Measurements from ENCODE around the gene CTSZ.
"Not testable (repeated sequence)": the region's sequence is repeated elsewhere in the genome, so short reads cannot be mapped to it uniquely, and the experiment has no call there.

CTSZ gene

GRCh38 chr20:58991715-58992114 is 15.3 kb downstream of the CTSZ start:
- H3K9me3 ChIP-seq (ENCODE audit: control insufficient read depth, insufficient read depth, low read length), result no peaks in the 10 kb centered on the region
- peaks cover 37% of the 10 kb centered on the region for H3K36me3 ChIP-seq (ENCODE audit: insufficient read depth, low read length)
- H3K9ac ChIP-seq (ENCODE audit: low read depth, low read length), result no peak overlapping the region
- no peaks in the 10 kb centered on the region for H3K4me1 ChIP-seq (ENCODE audit: insufficient read depth, low read length)

- peaks cover 37% of the 10 kb centered on the region for H3K36me3 ChIP-seq (ENCODE audit: insufficient read depth, low read length)
- H3K9ac ChIP-seq (ENCODE audit: low read depth, low read length), result no peak overlapping the region
Observed at GRCh38 chr20:58990651-58991445, 16.2 kb downstream of the CTSZ start.

GRCh38 chr20:58989196-58989595 is 17.9 kb downstream of the CTSZ start:
- Histone ChIP-seq H3K9me3 (ENCODE audit: control insufficient read depth, insufficient read depth, low read length) (no peaks in the 10 kb centered on the region), H3K4me1 (ENCODE audit: insufficient read depth, low read length) (0 out of 2 replicates have a peak, but pooled peaks cover 5% of the 10 kb centered on the region), H3K9ac (ENCODE audit: low read depth, low read length) (no peak overlapping the region), H3K36me3 (ENCODE audit: insufficient read depth, low read length) (peaks cover 29% of the 10 kb centered on the region)

More at GRCh38 chr20:58990651-58991445, 16.2 kb downstream of the CTSZ start:
- Histone ChIP-seq H3K4me1 (ENCODE audit: insufficient read depth, low read length) (no peaks in the 10 kb centered on the region), H3K9me3 (ENCODE audit: control insufficient read depth, insufficient read depth, low read length) (no peaks in the 10 kb centered on the region)

GRCh38 chr20:58988565-58988882 is 18.5 kb downstream of the CTSZ start:
- Histone ChIP-seq H3K4me1 (ENCODE audit: insufficient read depth, low read length) (peaks cover 11% of the 10 kb centered on the region; the same call in 1 of the 2 replicates), H3K36me3 (ENCODE audit: insufficient read depth, low read length) (peaks cover 29% of the 10 kb centered on the region), H3K9me3 (ENCODE audit: control insufficient read depth, insufficient read depth, low read length) (no peaks in the 10 kb centered on the region), H3K9ac (ENCODE audit: low read depth, low read length) (no peak overlapping the region)

- no peak overlapping the region for H3K9ac ChIP-seq (ENCODE audit: low read depth, low read length)
- peaks cover 28% of the 10 kb centered on the region for H3K36me3 ChIP-seq (ENCODE audit: insufficient read depth, low read length)
- peaks cover 11% of the 10 kb centered on the region; the same call in 1 of the 2 replicates for H3K4me1 ChIP-seq (ENCODE audit: insufficient read depth, low read length)
- H3K9me3 ChIP-seq (ENCODE audit: control insufficient read depth, insufficient read depth, low read length), result no peaks in the 10 kb centered on the region
Observed at GRCh38 chr20:58987790-58988564, 19.1 kb downstream of the CTSZ start.

- Histone ChIP-seq H3K9ac (ENCODE audit: low read depth, low read length) (no peak overlapping the region), H3K36me3 (ENCODE audit: insufficient read depth, low read length) (peaks cover 20% of the 10 kb centered on the region), H3K4me1 (ENCODE audit: insufficient read depth, low read length) (peaks cover 18% of the 10 kb centered on the region; the same call in 1 of the 2 replicates), H3K9me3 (ENCODE audit: control insufficient read depth, insufficient read depth, low read length) (no peaks in the 10 kb centered on the region)
Observed at GRCh38 chr20:58986968-58987517, 20.0 kb downstream of the CTSZ start.

- Histone ChIP-seq H3K9ac (ENCODE audit: low read depth, low read length) (no peak overlapping the region), H3K4me1 (ENCODE audit: insufficient read depth, low read length) (peaks cover 18% of the 10 kb centered on the region; the same call in 1 of the 2 replicates), H3K36me3 (ENCODE audit: insufficient read depth, low read length) (peaks cover 18% of the 10 kb centered on the region), H3K9me3 (ENCODE audit: control insufficient read depth, insufficient read depth, low read length) (no peaks in the 10 kb centered on the region)
Observed at GRCh38 chr20:58986286-58986967, 20.6 kb downstream of the CTSZ start.

- Histone ChIP-seq H3K4me1 (ENCODE audit: insufficient read depth, low read length) (peaks cover 18% of the 10 kb centered on the region; the same call in 1 of the 2 replicates), H3K9ac (ENCODE audit: low read depth, low read length) (no peak overlapping the region), H3K9me3 (ENCODE audit: control insufficient read depth, insufficient read depth, low read length) (no peaks in the 10 kb centered on the region), H3K36me3 (ENCODE audit: insufficient read depth, low read length) (peaks cover 11% of the 10 kb centered on the region)
Observed at GRCh38 chr20:58985656-58986055, 21.4 kb downstream of the CTSZ start.

GRCh38 chr20:58984691-58985090 is 22.4 kb downstream of the CTSZ start:
- Histone ChIP-seq H3K36me3 (ENCODE audit: insufficient read depth, low read length) (peaks cover 7% of the 10 kb centered on the region; the same call in 1 of the 2 replicates), H3K9me3 (ENCODE audit: control insufficient read depth, insufficient read depth, low read length) (no peaks in the 10 kb centered on the region), H3K9ac (ENCODE audit: low read depth, low read length) (no peak overlapping the region), H3K4me1 (ENCODE audit: insufficient read depth, low read length) (peaks cover 18% of the 10 kb centered on the region; the same call in 1 of the 2 replicates)

- H3K9me3 ChIP-seq (ENCODE audit: control insufficient read depth, insufficient read depth, low read length); H3K9ac ChIP-seq (ENCODE audit: low read depth, low read length); H3K36me3 ChIP-seq (ENCODE audit: insufficient read depth, low read length): not testable (repeated sequence)
- peaks cover 24% of the 10 kb centered on the region; the same call in 1 of the 2 replicates for H3K4me1 ChIP-seq (ENCODE audit: insufficient read depth, low read length)
Observed at GRCh38 chr20:58983115-58983468, 24.0 kb downstream of the CTSZ start.

- Histone ChIP-seq H3K36me3 (ENCODE audit: insufficient read depth, low read length) (peaks cover 1% of the 10 kb centered on the region; the same call in 1 of the 2 replicates), H3K9me3 (ENCODE audit: control insufficient read depth, insufficient read depth, low read length) (no peaks in the 10 kb centered on the region), H3K4me1 (ENCODE audit: insufficient read depth, low read length) (peaks cover 24% of the 10 kb centered on the region; the same call in 1 of the 2 replicates), H3K9ac (ENCODE audit: low read depth, low read length) (peak overlapping the region; percentile 3; the same call in 1 of the 2 replicates)
Observed at GRCh38 chr20:58982406-58983114, 24.5 kb downstream of the CTSZ start.

GRCh38 chr20:58981628-58982364 is 25.3 kb downstream of the CTSZ start:
- Histone ChIP-seq H3K36me3 (ENCODE audit: insufficient read depth, low read length) (no peaks in the 10 kb centered on the region), H3K9me3 (ENCODE audit: control insufficient read depth, insufficient read depth, low read length) (no peaks in the 10 kb centered on the region), H3K4me1 (ENCODE audit: insufficient read depth, low read length) (peaks cover 24% of the 10 kb centered on the region; the same call in 1 of the 2 replicates), H3K9ac (ENCODE audit: low read depth, low read length) (peak overlapping the region; percentile 100)

Data from ES-I3 (cell line).